Esophagus squamous epithelium (tissue), 5 donors: ENCODE results near the gene PSMD12. TPM values are rescaled to one million over a fixed set of nuclear protein-coding genes. Genes with fewer than 3 reads are reported as not detected.

Experiments used
- DNase-seq: peaks from one replicate; lab custom pipeline; 2025; lab: John Stamatoyannopoulos, UW
- H3K27ac ChIP-seq, 4 donors: fragments of 200-600 bp; sonication (generic); one replicate each; pipeline ENCODE4 v1.5.1; 2016 to 2019; ENCODE audit warnings: mild to moderate bottlenecking in 1 of 4
- H3K27me3 ChIP-seq, 4 donors: fragments of 200-600 bp; sonication (generic); 1 replicate in 3 of 4; 2 replicates in 1 of 4; pipeline versions ENCODE4 v1.5.1 to v1.6.0; 2017 to 2021; ENCODE audit warnings: antibody characterized with exemption in 1 of 4
- H3K36me3 ChIP-seq, 3 donors: fragments of 200-600 bp; sonication (generic); one replicate each; pipeline ENCODE4 v1.5.1; 2016 to 2019
- H3K4me1 ChIP-seq, 3 donors: fragments of 200-600 bp; sonication (generic); one replicate each; pipeline ENCODE4 v1.5.1; 2017 to 2019
- H3K4me3 ChIP-seq, 4 donors: fragments of 200-600 bp; sonication (generic); 1 replicate in 3 of 4; 2 replicates in 1 of 4; pipeline ENCODE4 v1.5.1; 2016 to 2019; ENCODE audit warnings: mild to moderate bottlenecking in 2 of 4, moderate library complexity in 1 of 4
- H3K9me3 ChIP-seq, 3 donors: fragments of 200-600 bp; sonication (generic); one replicate each; pipeline ENCODE4 v1.5.1; 2016 to 2019
- POLR2A ChIP-seq, 4 donors: fragments of 450-650 bp; IDR thresholded peaks; one replicate each; pipeline ENCODE4 v1.6.1; 2017; ENCODE audit warnings: antibody characterized with exemption in 4 of 4, mild to moderate bottlenecking in 4 of 4, moderate library complexity in 3 of 4
- WGBS, 2 donors: methylation state at CpG; one replicate each; pipeline ENCODE4 v1.1.5; 2018; 5-methylcytosine and 5-hydroxymethylcytosine counted together
- intact Hi-C: fragments of 100-400 bp; cut with DNase I; formaldehyde crosslinking; loops from one replicate; pipeline ENCODE4 v1.15.0; 2022
- total RNA-seq, 4 donors: library from RNA; depleted of rRNA; stranded (reverse); fragments of >200 nt; gene quantifications; one replicate each; pipeline ENCODE4 v1.1.0, GENCODE V29; 2016
- TF ChIP-seq, protein P1 (sequence below), 6 experiments: fragments of 450-650 bp in 4 of 6; fragments of 200-600 bp in 2 of 6; sonication (generic) in 2 of 6; IDR thresholded peaks; one replicate each; pipeline ENCODE4 v1.5.1; 2016 to 2019; ENCODE audit warnings: antibody characterized with exemption in 6 of 6, mild to moderate bottlenecking in 4 of 6, moderate library complexity in 4 of 6
- donor health status: DM: yes; HTN: yes; CAD: no.

The PSMD12 gene
- total RNA-seq, 4 donors from 2014 or later: 15.9 to 38.1 (median 25.8) TPM

DNA sequence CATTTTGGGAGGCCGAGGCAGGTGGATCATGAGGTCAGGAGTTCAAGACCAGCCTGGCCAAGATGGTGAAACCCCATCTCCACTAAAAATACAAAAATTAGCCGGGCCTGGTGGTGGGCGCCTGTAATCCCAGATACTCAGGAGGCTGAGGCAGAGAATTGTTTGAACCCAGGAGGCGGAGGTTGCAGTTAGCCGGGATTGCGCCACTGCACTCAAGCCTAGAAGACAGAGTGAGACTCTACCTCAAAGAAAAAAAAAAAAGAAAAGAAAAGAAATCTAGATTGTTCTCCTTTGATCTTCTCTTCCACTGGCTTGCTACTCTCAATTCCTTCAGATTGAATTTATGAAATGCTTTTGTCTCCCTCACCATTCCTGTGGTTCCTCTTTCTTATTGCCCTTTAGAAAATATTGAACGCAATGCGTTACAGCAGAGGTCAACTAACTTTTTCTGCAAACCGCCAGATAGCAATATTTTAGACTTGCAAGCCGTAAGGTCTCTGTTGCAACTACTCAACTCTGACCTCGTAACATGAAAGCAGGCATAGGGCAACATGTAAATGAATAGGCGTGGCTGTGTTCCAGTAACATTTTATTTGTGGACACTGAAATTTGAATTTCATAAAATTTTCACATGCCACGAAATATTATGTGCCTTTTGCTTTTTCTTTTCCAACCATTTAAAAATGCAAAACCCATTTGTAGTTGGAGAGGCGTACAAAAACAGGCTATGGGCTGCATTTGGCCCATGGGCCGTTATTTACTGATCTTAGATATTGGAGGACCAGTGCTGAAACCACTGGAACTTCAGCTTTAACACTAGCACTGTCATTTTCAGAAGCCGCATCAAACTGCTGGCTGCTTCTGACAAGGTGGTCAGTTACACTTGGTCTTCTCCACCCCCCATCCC is 35.5 kb upstream of the PSMD12 start:
- 85 to 92% methylated on average over 15 to 16 of the region's 16 CpGs for WGBS, 2 donors
- H3K27me3 ChIP-seq: no peaks in the 10 kb centered on the region
- DNase-seq: no peak
- no peak overlapping the region for H3K4me3 ChIP-seq
- H3K9me3 ChIP-seq: no peaks in the 10 kb centered on the region
- no peaks in the 10 kb centered on the region for H3K36me3 ChIP-seq
- TF ChIP-seq POLR2A (IDR thresholded peaks at IDR 0.05): no peak
- TF ChIP-seq, protein P1, sequence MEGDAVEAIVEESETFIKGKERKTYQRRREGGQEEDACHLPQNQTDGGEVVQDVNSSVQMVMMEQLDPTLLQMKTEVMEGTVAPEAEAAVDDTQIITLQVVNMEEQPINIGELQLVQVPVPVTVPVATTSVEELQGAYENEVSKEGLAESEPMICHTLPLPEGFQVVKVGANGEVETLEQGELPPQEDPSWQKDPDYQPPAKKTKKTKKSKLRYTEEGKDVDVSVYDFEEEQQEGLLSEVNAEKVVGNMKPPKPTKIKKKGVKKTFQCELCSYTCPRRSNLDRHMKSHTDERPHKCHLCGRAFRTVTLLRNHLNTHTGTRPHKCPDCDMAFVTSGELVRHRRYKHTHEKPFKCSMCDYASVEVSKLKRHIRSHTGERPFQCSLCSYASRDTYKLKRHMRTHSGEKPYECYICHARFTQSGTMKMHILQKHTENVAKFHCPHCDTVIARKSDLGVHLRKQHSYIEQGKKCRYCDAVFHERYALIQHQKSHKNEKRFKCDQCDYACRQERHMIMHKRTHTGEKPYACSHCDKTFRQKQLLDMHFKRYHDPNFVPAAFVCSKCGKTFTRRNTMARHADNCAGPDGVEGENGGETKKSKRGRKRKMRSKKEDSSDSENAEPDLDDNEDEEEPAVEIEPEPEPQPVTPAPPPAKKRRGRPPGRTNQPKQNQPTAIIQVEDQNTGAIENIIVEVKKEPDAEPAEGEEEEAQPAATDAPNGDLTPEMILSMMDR (IDR thresholded peaks at IDR 0.05): no peak
- intact Hi-C loops: no loop called here
- H3K27ac ChIP-seq: no peak overlapping the region
- H3K4me1 ChIP-seq: peaks cover 0 to 8% (median 4%) of the 10 kb centered on the region in 3 donors

- Histone ChIP-seq H3K36me3 (no peaks in the 10 kb centered on the region), H3K9me3 (no peaks in the 10 kb centered on the region), H3K27ac (no peak overlapping the region), H3K27me3 (no peaks in the 10 kb centered on the region), H3K4me1 (peaks cover 0 to 8% (median 4%) of the 10 kb centered on the region in 3 donors), H3K4me3 (no peak overlapping the region)
- DNase-seq: no peak
- WGBS, 2 donors: 90 to 96% methylated on average over 7 to 9 of the region's 9 CpGs
- intact Hi-C loops: no loop called here
- no peak for TF ChIP-seq POLR2A (IDR thresholded peaks at IDR 0.05)
- TF ChIP-seq, protein P1 (IDR thresholded peaks at IDR 0.05): no peak
Measured at GRCh38 chr17:67401106-67401505, 34.7 kb upstream of the PSMD12 start.

GRCh38 chr17:67400193-67400592 is 33.8 kb upstream of the PSMD12 start:
- Histone ChIP-seq H3K4me3 (no peak overlapping the region), H3K9me3 (no peaks in the 10 kb centered on the region), H3K27ac (no peak overlapping the region), H3K27me3 (no peaks in the 10 kb centered on the region), H3K4me1 (peaks cover 0 to 8% (median 4%) of the 10 kb centered on the region in 3 donors), H3K36me3 (no peaks in the 10 kb centered on the region)
- no peak for DNase-seq
- TF ChIP-seq, protein P1 (IDR thresholded peaks at IDR 0.05): no peak
- no peak for TF ChIP-seq POLR2A (IDR thresholded peaks at IDR 0.05)
- intact Hi-C loops: no loop called here
- WGBS, 2 donors: 37 to 42% methylated on average over 6 of the region's 6 CpGs

GRCh38 chr17:67399676-67400075 is 33.3 kb upstream of the PSMD12 start:
- Histone ChIP-seq H3K27ac (no peak overlapping the region), H3K36me3 (no peaks in the 10 kb centered on the region), H3K4me3 (no peak overlapping the region), H3K27me3 (no peaks in the 10 kb centered on the region), H3K4me1 (peaks cover 0 to 8% (median 4%) of the 10 kb centered on the region in 3 donors), H3K9me3 (no peaks in the 10 kb centered on the region)
- DNase-seq: no peak
- intact Hi-C loops: no loop called here
- whole genome bisulfite sequencing, 2 donors: 90 to 94% methylated on average over 3 of the region's 3 CpGs
- TF ChIP-seq POLR2A (IDR thresholded peaks at IDR 0.05): no peak
- TF ChIP-seq, protein P1 (IDR thresholded peaks at IDR 0.05): no peak

GRCh38 chr17:67393809-67394397 is 27.5 kb upstream of the PSMD12 start:
- Histone ChIP-seq H3K9me3 (no peaks in the 10 kb centered on the region), H3K27me3 (no peaks in the 10 kb centered on the region), H3K36me3 (no peaks in the 10 kb centered on the region), H3K4me3 (no peak overlapping the region), H3K4me1 (peaks cover 7 to 17% (median 16%) of the 10 kb centered on the region in 3 donors), H3K27ac (no peak overlapping the region)
- DNase-seq: no peak
- intact Hi-C loops: no loop called here
- no peak for TF ChIP-seq POLR2A (IDR thresholded peaks at IDR 0.05)
- TF ChIP-seq, protein P1 (IDR thresholded peaks at IDR 0.05): no peak
- WGBS, 2 donors: 91 to 93% methylated on average over 9 of the region's 9 CpGs
